ENCODE results near the gene CAB39.

CAB39 gene

DNA sequence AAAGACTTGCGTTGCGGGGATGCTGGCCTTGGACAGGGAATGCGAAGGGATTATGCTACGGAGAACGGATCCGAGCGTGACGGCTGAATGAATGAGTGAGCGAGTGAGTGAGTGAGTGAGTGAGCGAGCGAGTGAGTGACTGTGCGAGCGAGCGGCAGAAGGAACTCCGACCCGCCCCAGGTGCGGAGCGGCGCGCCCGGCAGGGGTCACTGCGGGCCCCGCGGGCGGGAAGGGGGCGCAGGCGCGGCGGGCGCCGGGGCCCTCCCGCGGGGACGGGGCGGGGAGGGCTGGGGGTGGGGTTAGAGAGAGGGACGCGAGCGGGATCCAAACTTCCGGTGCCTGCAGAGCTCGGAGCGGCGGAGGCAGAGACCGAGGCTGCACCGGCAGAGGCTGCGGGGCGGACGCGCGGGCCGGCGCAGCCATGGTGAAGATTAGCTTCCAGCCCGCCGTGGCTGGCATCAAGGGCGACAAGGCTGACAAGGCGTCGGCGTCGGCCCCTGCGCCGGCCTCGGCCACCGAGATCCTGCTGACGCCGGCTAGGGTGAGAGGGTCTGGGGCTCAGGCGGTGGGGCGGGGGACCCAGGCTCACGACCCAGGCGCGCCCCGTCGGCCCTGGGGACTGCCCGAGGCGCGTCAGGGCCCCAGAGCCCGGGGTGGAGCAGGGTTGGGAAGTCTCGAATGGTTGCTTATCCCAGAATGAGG is 152.1 kb downstream of the CAB39 start, which contains the start of gene ITM2C:
ITM2C (plus strand) TSS at position 338 of the 702 bp plus-strand sequence; CDS start at position 422, 84 bp downstream.
- peak; percentile 76 for DNase-seq

DNA sequence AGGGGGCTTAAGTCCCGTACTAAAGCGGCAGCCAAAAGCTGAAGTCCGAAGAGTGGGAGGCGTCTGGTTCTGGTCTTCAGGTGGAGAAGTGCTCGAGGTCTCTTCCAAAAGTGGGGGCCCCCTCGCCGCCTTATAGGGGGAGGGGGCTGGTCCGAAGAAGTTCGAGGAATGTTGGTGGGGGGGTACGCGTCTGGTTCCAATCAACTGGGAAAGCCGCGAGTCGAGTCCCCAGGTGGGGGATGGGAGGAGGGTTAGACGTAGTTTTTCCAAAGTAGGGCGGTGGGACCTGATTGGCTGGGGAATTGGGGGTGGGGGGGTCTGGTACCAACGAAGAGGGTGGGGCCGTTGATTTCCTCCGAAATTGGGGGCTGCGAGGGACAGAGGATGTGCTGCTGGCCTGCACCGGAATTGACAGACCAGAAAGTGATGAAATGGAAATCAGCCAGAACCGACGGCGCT is 152.7 kb downstream of the CAB39 start:
- no peak for DNase-seq

GRCh38 chr2:230865766-230866755 is 153.4 kb downstream of the CAB39 start:
- DNase-seq, result peak; percentile 46

DNA sequence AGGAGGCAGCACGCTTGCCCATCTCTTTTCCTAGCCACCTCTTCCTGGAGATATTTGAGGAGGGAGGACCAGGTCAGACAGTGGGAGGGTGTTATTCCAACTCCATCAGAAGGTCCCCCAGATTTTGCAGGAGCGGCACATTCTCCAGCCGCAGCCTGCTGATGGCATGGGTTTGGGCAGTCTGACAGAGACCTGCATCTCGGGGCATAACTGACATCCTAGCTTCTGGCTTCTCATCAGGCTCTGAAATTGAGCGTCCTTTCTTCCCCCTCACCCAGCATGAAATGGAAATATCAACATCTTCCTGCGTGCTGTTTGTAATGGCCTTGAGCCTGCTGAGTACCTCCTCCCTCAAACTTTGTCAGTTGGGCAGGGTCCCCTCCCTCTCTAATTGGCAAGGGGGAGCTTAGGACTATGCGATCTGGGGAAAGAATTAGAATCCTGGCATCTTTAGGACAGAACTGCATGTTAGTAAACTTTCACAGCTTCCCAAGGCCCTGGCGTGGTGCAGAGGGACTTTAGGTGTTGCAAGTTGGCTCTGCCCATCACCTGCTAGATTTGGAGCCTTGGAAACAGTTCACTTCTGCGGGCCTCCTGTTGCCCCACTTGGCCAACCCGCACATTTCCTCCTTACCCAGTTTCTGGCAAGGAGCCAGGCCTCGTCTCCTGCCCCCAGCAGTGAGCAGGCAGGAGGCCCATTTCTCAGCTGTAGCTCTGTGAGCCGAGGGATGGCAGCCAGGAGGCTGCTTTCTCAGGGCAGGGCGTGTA is 154.3 kb downstream of the CAB39 start:
- peak; percentile 54 for DNase-seq

DNA sequence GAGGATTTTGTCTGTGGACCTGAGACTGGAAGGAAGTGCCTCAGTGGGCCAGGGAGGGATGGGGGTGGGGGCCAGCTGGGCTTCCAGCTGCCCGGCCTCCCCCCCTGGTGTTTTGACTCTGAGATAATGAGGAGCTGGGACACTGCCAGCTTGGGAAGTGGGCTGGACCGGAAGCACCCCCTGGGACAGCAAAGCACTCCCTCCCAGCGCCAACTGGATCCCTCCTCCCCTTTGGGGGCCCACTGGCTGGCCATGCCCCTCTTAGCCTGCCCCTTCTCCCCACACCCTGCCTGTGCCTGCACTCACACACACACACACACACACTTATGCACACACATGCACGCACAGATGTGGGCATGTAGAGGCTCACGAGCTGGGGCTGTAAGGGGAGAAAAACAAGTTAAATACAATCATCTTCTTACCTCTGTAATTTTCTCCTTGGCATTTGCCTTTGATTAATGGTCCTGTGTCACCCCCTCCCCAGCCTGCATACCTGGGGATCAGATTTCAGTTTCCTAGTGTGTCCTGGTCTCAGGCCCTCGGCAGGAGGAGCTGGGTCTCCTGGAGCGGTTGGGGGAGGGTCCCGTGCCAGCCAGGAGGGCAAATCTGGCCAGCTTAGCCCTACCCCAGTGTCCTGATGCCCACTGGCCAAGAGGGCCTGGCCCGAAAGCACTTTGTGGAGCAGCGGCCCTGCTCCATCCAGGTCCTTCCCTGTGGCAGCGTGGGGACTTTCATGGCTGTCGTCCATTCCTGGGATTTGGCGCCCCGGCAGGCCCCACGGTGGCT is 155.7 kb downstream of the CAB39 start:
- no peak for DNase-seq

GRCh38 chr2:230868947-230869913 is 156.6 kb downstream of the CAB39 start:
- DNase-seq, result no peak

- DNase-seq, result no peak
Observed at GRCh38 chr2:230869914-230870543, 157.4 kb downstream of the CAB39 start.

Measured in activated naive CD4-positive, alpha-beta T cell treated with Interleukin-2 at 50 U/mL for 16 hours (primary cell).